Stimulated activated CD8-positive, alpha-beta memory T cell treated with anti-CD3 and anti-CD28 coated beads, Interleukin-15, amount 100 ng/mL, for 1 hour (primary cell): ENCODE results near the gene ANKRD40.
"Not testable (repeated sequence)": the region's sequence is repeated elsewhere in the genome, so short reads cannot be mapped to it uniquely, and the experiment has no call there.

Experiments
- DNase-seq: peaks from one replicate; pipeline ENCODE4 v3.0.0-alpha.2; 2020; ENCODE audit warnings: low read depth

ANKRD40 gene

GRCh38 chr17:50710650-50711049 lies 2.9 kb upstream of the ANKRD40 start:
- DNase-seq = no peak

- no peak for DNase-seq
These were observed 2.3 kb upstream of the ANKRD40 start for GRCh38 chr17:50710025-50710424.

DNA sequence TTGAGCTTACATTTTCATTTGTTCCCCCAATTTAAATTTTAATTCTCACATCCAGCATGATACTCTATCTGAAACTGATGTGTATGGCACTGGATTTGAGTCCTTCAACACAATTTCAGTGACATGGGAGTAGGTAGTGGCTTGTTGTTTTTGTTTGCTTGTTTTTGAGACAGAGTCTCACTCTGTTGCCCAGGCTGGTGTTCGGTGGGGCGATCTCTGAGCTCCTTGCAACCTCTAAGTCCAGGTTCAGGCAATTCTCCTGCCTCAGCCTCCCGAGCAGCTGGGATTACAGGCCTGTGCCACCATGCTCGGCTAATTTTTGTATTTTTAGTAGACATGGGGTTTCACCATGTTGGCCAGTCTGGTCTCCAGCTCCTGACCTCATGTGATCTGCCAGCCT lies 1.3 kb upstream of the ANKRD40 start:
- not testable (repeated sequence) for DNase-seq

DNA sequence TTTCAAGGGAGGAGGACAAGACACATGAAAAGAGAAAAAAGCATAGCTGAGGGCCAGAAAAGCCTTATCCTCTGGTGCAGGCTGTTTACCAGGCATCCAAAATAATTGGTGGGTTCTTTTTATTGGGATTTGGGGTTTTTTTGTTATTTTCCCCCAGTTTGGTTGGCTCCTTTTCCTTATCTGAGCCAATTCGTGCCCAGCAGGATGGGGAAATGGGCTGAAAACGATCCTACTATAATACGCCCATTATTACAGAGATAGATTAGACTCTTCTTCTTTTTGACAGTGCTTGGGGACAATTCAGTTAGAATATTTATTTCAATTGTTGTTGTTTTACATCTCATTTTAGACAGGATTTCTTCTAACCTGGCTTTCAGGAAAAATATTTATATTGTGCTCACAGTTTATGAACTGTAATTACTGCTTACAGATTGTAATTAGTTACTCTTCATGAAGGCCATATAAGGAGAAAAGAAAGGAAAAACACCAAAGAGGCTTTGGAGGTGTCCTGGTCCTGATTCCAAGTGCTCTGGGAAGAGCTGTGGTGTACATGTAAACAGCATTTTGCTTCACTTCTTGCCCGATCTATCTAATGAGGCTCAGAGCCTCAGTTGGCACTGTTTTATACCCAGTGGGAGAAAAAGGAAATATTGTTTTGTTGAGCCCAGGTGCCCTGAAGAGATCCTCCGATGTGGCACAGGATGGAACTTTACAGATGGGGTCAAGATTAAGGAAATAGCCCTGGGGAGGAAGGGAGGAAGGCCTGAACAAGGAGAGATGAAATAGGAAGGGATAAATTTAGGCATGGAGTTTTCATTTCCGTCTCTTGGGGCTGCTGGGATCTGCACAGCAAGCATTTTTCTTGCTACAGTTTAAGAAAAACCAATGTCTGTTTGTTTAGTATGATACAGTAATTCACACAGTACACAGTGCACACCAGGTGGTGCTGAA lies 611 bp upstream of the ANKRD40 start:
- DNase-seq = no peak

- no peak for DNase-seq
These were observed 4.6 kb downstream of the ANKRD40 start for GRCh38 chr17:50703162-50703561.

DNA sequence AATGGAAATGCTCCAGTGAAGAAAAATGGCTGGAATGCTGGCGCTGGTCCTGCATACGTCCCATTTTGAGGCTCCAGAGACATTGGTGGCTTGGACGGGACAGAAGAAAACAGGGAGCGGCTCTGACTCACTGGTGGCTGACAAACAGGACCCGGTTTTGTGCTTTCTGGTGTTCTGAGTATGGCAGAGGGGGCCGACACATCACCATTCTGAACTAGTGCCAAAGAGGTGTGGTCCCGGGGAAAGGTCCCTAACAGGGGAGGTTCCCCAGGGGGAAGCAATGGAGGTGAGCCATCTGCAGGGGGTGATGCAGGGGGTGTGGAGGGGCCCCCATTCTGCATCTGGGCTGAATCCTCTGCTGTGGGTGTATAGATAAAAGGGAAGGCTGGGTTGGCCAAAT lies 8.3 kb downstream of the ANKRD40 start:
- DNase-seq = no peak

DNA sequence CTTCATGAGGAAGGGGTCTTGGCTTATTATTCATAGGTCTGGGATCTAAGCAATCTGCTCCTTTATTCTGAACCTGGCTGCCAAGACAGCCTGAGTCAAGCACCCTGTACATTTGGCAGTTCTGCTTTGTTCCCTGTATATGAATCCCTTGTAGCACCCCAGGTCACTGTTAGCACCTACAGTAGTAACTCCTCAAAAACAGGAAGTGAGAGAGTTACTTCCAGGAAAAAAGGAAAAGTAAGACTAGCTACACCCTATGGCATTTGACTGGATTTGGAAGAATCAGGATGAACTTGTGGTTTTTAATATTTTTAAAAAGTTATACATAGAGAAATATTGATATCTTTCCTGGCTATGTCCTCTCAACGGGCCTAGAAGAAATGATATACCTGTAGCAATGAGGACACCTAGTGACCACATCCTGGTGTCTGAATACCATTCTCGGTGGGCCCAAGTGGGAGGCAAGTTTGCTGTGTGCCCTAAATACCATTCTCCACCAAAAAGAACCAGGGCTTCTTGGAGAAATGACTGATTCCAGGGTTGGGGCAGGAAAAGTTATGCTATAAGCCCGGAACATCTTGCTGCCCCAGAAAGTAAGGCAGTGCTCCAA lies 9.9 kb downstream of the ANKRD40 start:
- DNase-seq = no peak

GRCh38 chr17:50697062-50697461 lies 10.7 kb downstream of the ANKRD40 start:
- no peak for DNase-seq

DNA sequence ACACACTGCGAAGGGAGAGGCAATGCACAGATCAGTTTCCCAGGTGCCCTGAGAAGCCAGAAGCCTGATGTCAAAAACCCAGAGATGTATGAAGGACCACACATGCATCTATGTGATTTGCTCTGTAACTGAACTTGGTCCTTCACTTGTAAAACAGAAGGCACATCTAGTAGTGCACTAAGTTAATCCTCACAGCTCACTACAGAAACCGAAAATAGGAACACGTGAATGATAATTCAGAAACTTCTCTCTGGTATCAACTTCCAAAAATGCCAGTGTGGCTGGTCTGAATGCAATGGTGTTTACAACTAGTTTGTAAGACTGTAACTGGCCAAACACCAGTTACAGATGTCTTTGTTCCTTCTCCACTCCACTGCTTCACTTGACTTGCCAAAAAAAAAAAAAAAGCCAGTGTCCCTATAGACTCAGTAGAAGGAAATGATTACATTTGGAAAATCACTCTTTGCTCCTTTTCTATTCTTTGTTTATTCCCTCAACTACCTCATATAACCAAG lies 11.3 kb downstream of the ANKRD40 start:
- no peak for DNase-seq

GRCh38 chr17:50693036-50693682 lies 14.6 kb downstream of the ANKRD40 start:
- DNase-seq = no peak

- DNase-seq = no peak
These were observed 15.2 kb downstream of the ANKRD40 start for GRCh38 chr17:50692448-50693035.

- DNase-seq = no peak
These were observed 15.9 kb downstream of the ANKRD40 start for GRCh38 chr17:50691550-50692447.

- no peak for DNase-seq
These were observed 16.7 kb downstream of the ANKRD40 start for GRCh38 chr17:50690887-50691549.

DNA sequence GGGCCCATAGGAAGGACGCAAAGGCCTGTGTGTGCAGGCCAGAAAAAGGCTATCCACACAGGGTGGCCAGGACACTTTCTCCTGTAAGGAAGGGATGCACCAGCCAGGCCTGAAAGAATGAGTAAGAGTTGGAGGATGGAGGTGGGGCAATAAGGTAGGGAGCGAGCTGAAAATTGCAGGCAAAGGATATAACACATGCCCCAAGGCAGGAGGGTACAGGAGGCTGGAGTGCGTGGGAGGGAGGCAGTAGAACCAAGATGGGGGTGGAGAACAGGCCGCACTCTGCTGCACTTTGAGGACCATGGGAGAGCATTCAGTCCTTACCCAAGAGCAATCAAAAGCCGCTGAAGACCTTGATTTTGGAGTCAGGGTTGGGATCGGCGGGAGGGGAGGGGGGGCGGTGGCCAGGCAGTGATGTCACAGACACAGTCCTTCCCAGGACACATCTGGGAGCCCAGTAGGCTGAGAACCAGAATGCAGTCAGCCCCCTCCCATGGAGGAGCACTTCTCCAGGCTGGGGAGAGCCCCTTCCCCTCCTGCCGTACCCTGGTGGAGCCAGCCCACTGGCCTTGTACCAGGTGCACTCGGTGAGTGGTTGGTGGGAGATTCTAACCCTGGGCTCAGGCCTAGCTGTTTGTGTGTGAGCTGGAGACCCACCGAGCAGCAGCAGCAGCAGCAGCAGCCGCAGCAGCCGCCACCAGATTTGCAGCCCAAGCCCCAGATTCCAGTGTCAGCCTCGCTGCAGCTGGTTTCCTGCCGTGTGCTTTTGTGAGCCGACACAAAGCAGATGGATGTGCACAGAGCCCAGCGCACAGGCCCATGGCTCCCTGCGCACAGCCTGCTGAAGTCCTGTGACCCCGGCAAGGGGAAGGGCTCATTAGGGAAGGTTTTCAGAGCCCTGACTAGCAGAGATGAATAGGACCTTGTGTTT lies 17.5 kb downstream of the ANKRD40 start:
- DNase-seq = no peak

GRCh38 chr17:50689251-50689650 lies 18.5 kb downstream of the ANKRD40 start:
- DNase-seq = no peak

- DNase-seq = no peak
These were observed 19.5 kb downstream of the ANKRD40 start for GRCh38 chr17:50688245-50688644.

GRCh38 chr17:50687200-50688066 lies 20.3 kb downstream of the ANKRD40 start:
- no peak for DNase-seq

DNA sequence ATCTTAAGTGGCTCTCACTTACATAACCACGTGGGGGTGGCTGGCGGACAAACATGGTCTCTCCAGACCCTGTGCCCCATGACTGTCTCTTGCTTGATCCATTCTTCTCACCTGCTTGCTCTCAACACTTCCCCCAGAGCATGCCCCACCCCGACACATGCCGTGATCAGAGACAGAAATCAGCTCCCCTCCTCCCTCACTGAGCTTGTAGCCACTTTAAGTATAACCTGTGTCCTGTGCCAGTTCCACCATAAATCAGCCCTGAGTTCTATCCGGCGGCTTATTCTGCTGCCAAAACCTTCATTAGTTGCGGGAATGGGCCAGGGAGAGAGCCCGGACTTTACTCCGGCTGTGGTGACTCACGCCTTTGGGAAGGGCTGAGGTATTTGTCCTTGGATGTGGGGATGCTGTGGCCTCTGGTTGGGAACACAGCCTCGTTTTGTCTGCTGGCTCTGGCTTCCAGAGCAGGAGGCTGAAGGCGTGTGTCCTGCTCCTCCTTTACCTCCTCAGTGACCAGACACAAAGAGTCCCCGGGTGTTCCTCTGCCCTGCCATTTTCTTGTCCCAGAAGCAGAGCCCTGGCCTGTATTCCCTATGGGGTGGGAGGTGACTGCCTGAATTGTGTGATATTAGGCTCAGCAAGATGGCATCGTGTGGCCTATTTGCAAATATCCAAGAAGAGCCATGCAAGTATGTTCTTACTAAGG lies 21.1 kb downstream of the ANKRD40 start:
- no peak for DNase-seq
